Inferior parietal cortex (tissue), 1 donor: ENCODE results near the gene TBX15.

Experiments used
- DNase-seq: peaks from one replicate; pipeline ENCODE4 v3.0.0-alpha.2; 2016; ENCODE audit errors: extremely low spot score

The TBX15 gene

GRCh38 chr1:118890851-118891384, 97.2 kb downstream of the TBX15 start:
- no peak for DNase-seq

- no peak for DNase-seq
These were observed 103.2 kb downstream of the TBX15 start for GRCh38 chr1:118884946-118885345.

GRCh38 chr1:118881751-118882150, 106.4 kb downstream of the TBX15 start:
- no peak for DNase-seq

- no peak for DNase-seq
These were observed 109.5 kb downstream of the TBX15 start for GRCh38 chr1:118878661-118879060.

GRCh38 chr1:118877668-118878396, 110.3 kb downstream of the TBX15 start:
- DNase-seq = no peak

- DNase-seq = no peak
These were observed 116.5 kb downstream of the TBX15 start for GRCh38 chr1:118871582-118872171.

GRCh38 chr1:118868387-118868786, 119.8 kb downstream of the TBX15 start:
- no peak for DNase-seq

DNA sequence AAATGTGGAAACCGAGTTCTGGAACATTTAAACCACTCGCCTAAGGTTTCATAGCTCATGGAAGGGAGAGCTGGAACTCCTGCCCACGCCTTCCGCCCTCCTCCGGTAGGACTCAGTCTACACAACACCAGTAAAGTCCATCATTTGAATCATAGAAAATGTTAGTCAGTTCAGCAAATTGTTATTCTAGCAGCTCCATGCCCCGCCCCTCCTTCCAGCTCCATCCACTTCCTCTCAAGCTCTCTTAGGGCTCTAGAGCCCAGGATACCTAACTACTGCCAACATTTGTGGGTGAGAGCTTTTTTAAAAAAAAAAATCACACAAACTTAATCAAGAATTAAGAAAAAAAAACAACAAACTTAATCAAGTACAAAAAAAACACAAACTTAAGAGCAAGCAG, 121.8 kb downstream of the TBX15 start:
- no peak for DNase-seq

- DNase-seq = no peak
These were observed 124.5 kb downstream of the TBX15 start for GRCh38 chr1:118863688-118864087.

DNA sequence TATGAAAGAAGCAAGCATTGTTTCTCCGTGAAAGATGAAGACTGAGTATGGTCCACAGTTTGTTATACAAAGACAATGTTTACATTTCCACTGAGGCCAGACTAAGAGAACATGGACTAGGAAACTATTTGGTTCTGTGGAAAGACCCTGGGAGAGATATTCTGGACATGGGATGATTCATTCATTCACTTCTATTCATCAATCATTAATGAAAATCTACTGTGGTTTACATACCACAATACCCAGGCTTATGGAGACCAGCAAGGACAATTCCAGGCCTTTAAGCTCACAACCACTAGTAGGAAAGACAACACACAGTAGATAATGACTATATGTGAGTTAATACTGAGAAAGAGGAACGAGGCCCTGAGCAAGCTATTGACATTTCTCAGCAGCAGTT, 125.4 kb downstream of the TBX15 start:
- DNase-seq = no peak

DNA sequence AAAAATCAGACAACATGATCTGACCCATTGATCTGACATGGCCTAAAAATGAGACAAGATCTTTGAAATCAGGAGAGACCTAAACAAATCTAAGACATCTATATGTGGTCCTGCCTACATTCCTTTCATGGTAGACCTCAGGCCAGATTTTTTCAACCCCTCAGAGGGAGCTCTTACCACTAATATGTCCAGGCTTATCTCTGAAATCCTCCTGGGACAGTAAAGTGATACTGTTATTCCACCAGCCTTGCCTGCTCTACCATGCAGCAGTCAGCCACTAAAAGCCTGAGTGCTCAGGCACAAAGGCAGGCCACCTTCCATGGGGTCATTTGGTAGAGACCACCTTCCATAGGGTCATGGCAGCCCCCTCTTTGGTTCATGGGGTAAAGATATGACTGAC, 126.9 kb downstream of the TBX15 start:
- DNase-seq = no peak

DNA sequence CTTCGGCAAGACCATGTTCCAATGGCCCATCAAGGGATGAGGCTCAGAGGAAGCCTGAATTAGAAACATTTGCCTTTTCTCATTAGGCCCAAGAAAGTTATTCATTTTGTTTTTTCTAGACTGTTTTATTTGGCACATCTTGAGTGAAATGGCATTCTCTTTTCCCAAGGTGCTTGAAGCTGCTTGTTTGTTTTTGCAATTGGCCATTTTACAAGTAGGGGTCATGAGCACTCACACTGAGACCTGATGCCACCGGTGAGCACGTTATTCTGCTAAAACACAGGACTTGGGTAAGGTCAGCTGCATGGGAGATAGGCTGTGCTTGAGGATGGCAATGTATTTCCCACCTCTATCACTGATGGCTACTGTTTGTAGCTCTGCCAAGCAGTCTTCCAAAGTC, 128.1 kb downstream of the TBX15 start:
- DNase-seq = no peak

DNA sequence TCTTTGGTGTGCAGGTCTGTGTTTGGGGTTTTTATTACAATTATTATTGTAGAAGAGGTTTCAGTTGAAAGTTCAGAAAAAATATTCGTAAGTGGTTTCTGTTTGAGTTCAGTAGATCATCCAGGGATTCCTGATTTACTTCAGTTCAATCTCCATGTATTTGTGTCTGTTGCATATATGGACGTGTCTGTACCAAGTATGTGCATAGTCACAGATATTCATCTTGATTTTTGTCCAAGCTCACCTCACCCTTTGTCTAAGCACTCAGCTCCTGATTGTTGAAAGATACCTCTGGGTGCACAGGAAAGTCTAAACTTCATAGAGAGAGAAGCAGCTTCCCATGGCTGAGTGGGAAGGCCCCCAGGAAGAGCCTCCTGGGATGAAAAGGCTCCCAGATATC, 141.7 kb downstream of the TBX15 start:
- no peak for DNase-seq

DNA sequence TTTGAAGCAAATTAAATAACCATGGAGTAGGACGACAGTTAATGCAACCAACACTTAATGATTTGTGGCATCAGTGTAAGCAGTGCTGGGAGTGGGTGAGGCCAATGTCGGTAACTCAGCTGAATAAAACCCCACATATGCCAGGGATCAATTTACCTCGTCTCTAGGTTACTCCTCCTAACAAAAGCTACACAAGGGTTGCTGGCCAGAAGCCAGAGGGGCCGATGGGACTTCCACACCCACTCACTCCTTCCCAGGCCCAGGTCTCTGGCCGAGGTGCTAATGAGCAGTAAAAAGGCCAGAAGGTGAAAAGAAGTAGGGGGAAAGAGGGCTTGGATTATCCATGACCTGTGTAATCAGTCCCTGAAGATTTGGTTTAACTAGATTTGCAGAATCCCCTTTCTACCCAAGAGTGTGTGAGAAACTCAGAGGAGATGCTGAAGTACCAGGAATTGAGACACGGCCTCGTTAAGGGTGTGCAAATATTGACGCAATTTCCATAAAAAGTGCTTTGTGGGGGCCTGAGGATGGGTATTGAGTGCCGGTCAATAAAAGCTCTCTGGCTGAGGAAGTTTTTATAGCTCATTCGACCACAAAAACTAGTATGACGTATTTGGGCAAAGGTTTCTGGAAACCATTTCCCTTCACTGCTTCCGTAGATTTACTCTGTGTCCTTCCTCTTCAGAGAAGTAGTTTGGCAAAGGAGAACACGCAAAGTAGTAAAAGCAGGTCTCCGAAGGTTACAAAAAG, 145.5 kb downstream of the TBX15 start:
- no peak for DNase-seq

DNA sequence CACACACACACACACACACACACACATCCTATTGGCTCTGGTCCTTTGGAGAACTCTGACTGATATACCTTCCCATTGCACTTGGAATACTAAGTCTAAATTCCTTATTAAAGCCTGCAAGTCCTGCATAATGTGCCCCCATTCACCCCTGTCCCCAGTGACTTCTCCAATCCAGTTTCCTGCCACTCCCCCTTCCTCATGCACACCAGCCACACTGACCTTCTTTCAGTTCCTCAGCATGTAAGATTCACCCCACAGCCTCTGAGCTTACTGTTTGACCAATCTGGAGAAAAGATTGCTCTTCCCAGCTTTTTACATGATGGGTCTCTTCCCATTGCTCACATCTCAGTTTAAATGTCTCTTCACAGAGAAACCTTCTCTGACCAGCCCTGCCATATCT, 146.6 kb downstream of the TBX15 start:
- DNase-seq = no peak
